Sigmoid colon (tissue), 3 donors: ENCODE data around the gene CERS3.

Source experiments
- POLR2A ChIP-seq, 2 donors: fragments of 450-650 bp; IDR thresholded peaks; one replicate each; pipeline ENCODE4 v1.6.1; 2016; ENCODE audit warnings: antibody characterized with exemption in 2 of 2, mild to moderate bottlenecking in 2 of 2, moderate library complexity in 2 of 2
- TF ChIP-seq, protein P1 (sequence below), 4 experiments: fragments of 450-650 bp in 3 of 4; fragments of 200-600 bp in 1 of 4; IDR thresholded peaks; one replicate each; pipeline ENCODE4 v1.5.1; 2016 to 2019; ENCODE audit warnings: antibody characterized with exemption in 4 of 4, mild to moderate bottlenecking in 3 of 4, moderate library complexity in 2 of 4

- TF ChIP-seq POLR2A (IDR thresholded peaks at IDR 0.05): no peak
- TF ChIP-seq, protein P1, sequence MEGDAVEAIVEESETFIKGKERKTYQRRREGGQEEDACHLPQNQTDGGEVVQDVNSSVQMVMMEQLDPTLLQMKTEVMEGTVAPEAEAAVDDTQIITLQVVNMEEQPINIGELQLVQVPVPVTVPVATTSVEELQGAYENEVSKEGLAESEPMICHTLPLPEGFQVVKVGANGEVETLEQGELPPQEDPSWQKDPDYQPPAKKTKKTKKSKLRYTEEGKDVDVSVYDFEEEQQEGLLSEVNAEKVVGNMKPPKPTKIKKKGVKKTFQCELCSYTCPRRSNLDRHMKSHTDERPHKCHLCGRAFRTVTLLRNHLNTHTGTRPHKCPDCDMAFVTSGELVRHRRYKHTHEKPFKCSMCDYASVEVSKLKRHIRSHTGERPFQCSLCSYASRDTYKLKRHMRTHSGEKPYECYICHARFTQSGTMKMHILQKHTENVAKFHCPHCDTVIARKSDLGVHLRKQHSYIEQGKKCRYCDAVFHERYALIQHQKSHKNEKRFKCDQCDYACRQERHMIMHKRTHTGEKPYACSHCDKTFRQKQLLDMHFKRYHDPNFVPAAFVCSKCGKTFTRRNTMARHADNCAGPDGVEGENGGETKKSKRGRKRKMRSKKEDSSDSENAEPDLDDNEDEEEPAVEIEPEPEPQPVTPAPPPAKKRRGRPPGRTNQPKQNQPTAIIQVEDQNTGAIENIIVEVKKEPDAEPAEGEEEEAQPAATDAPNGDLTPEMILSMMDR (IDR thresholded peaks at IDR 0.05): no peak
Observed at GRCh38 chr15:100547961-100548360, 19.2 kb upstream of the CERS3 start.
